ENCODE measurements around the gene ROCK2. TPM values are rescaled to one million over a fixed set of nuclear protein-coding genes. Genes with fewer than 3 reads are reported as not detected.
"Not testable (repeated sequence)": the region's sequence is repeated elsewhere in the genome, so short reads cannot be mapped to it uniquely, and the experiment has no call there.

Gene ROCK2
- total and polyA plus RNA-seq, 10 donors: 4.0 to 89.6 (median 65.8) TPM

DNA sequence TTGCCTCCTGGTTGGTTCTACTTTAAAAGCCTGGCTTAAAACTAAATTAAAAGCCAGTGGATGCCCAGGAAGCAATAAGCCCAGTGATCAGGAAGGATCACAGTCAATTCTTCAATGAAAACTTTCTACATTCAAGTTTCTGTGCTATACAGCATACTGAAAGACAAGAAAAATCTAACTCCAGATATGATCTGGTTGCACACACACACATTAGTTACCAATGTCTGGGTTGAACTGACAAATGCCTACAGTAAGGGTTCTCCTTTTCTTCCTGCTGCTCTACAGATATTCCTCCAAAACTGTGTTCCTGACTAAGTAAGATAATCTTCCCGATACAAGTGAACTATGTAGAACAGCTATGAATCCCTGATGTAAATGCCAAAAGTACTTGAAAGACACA is 81.3 kb downstream of the ROCK2 start:
- no peak for DNase-seq
- Histone ChIP-seq H3K4me3 (no peak overlapping the region), H3K27ac (no peak overlapping the region), H3K36me3 (peaks cover 0 to 7% (median 0%) of the 10 kb centered on the region in 6 donors), H3K27me3 (replicated peaks in 1 of 7) (no peaks in the 10 kb centered on the region), H3K4me1 (peaks cover 0 to 3% (median 0%) of the 10 kb centered on the region in 6 donors), H3K9me3 (no peaks in the 10 kb centered on the region)
- 78 to 89% (median 85%) methylated on average over 1 of the region's 1 CpG for WGBS, 5 donors
- intact Hi-C loops (cut with DNase I; ENCODE audit: low total_unique reads): no loop called here
- TF ChIP-seq POLR2AphosphoS5 (IDR thresholded peaks at IDR 0.05) (no peak), POLR2A (IDR thresholded peaks at IDR 0.05) (no peak), CTCF (IDR thresholded peaks at IDR 0.05 in 8 of 11, conservative IDR thresholded peaks at IDR 0.05 in 3 of 11) (no peak)

GRCh38 chr2:11262438-11262837 is 82.0 kb downstream of the ROCK2 start:
- H3K4me1 ChIP-seq; intact Hi-C loops (cut with DNase I; ENCODE audit: low total_unique reads); H3K4me3 ChIP-seq; H3K9me3 ChIP-seq; H3K27me3 ChIP-seq (replicated peaks in 1 of 7); H3K36me3 ChIP-seq; H3K27ac ChIP-seq; DNase-seq: not testable (repeated sequence)
- WGBS, 5 donors: 88 to 95% (median 94%) methylated on average over 2 of the region's 2 CpGs

DNA sequence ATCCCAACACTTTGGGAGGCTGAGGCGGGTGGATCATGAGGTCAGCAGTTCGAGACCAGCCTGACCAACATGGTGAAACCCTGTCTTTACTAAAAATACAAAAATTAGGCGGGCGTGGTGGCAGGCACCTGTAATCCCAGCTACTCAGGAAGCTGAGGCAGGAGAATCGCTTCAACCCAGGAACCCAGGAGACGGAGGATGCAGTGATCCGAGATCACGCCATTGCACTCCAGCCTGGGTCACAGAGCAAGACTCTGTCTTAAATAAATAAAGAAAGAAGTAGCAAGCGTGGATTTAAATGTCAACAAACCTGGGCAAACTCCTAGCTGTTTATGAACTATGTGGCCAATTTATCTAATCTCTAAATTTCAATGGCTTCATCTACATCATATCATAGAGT is 82.9 kb downstream of the ROCK2 start:
- H3K9me3 ChIP-seq; H3K27ac ChIP-seq; H3K4me3 ChIP-seq; H3K4me1 ChIP-seq; intact Hi-C loops (cut with DNase I; ENCODE audit: low total_unique reads); H3K27me3 ChIP-seq (replicated peaks in 1 of 7); DNase-seq: not testable (repeated sequence)
- H3K36me3 ChIP-seq: peaks cover 0 to 18% (median 3%) of the 10 kb centered on the region in 6 donors
- WGBS, 5 donors: 93 to 97% (median 94%) methylated on average over 9 of the region's 9 CpGs

- Histone ChIP-seq H3K4me1 (peaks cover 0 to 3% (median 0%) of the 10 kb centered on the region in 6 donors), H3K27ac (no peak overlapping the region), H3K4me3 (no peak overlapping the region), H3K36me3 (peaks cover 0 to 19% (median 3%) of the 10 kb centered on the region in 6 donors), H3K27me3 (replicated peaks in 1 of 7) (no peaks in the 10 kb centered on the region), H3K9me3 (no peaks in the 10 kb centered on the region)
- no peak for DNase-seq
- TF ChIP-seq POLR2A (IDR thresholded peaks at IDR 0.05): no peak
- no peak for TF ChIP-seq POLR2AphosphoS5 (IDR thresholded peaks at IDR 0.05)
- TF ChIP-seq CTCF (IDR thresholded peaks at IDR 0.05 in 8 of 11, conservative IDR thresholded peaks at IDR 0.05 in 3 of 11): no peak
- intact Hi-C loops (cut with DNase I; ENCODE audit: low total_unique reads): no loop called here
- WGBS, 5 donors: 47 to 63% (median 48%) methylated on average over 2 of the region's 2 CpGs
Observed at GRCh38 chr2:11260979-11261378, 83.5 kb downstream of the ROCK2 start.

DNA sequence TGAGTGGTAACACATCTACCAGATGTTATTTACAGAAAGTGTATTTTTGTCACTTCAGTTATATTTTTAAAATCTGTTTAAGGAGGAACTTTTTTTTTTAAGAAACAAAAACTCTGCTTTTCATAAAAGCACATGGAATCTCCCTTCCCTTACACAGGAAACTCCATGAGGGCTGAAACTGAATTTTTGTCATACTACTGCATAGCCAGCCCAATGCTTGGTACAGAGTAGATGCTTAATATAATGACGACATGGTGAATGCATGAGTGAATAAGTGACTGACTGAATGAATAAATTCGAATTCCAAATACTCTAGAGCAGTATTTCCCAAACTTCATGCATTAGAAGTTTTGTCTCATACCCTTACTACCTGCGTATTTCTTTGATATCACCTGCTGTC is 86.5 kb downstream of the ROCK2 start:
- H3K4me1 ChIP-seq: peaks cover 0 to 1% (median 0%) of the 10 kb centered on the region in 6 donors
- H3K9me3 ChIP-seq: no peaks in the 10 kb centered on the region
- no peak overlapping the region for H3K27ac ChIP-seq
- no peaks in the 10 kb centered on the region for H3K27me3 ChIP-seq (replicated peaks in 1 of 7)
- 78 to 83% (median 81%) methylated on average over 3 of the region's 3 CpGs for WGBS, 5 donors
- no peak overlapping the region for H3K4me3 ChIP-seq
- peaks cover 0 to 19% (median 3%) of the 10 kb centered on the region in 6 donors for H3K36me3 ChIP-seq
- DNase-seq: no peak
- intact Hi-C loops (cut with DNase I; ENCODE audit: low total_unique reads): no loop called here
- TF ChIP-seq POLR2AphosphoS5 (IDR thresholded peaks at IDR 0.05) (no peak), CTCF (IDR thresholded peaks at IDR 0.05 in 8 of 11, conservative IDR thresholded peaks at IDR 0.05 in 3 of 11) (no peak), POLR2A (IDR thresholded peaks at IDR 0.05) (no peak)
